ENCODE measurements around the gene ARFGAP1. TPM values are rescaled to one million over a fixed set of nuclear protein-coding genes. Genes with fewer than 3 reads are reported as not detected.

The ARFGAP1 gene
- total and polyA plus RNA-seq, 2 of the 8 experiments (the other 6 are each of a cell fraction or from before 2014, with no cell fraction given), result 93.7 to 100 TPM

- H2BK12ac ChIP-seq (ENCODE audit: low read depth, low read length), result no peak overlapping the region
- no peak overlapping the region for H3K56ac ChIP-seq (replicated peaks; ENCODE audit: insufficient read length, low read depth, low read length)
- WGBS, 2 experiments (ENCODE audit: extremely low coverage in 1 of 2, insufficient coverage in 1 of 2, insufficient read length in 1 of 2, insufficient replicate concordance in 2 of 2, low coverage in 1 of 2, low lambda C conversion rate in 2 of 2, missing lambda C conversion rate in 1 of 2), result 86% methylated on average over 18 of the region's 21 CpGs; no CpG with 5 or more reads in 1 of the 2 experiments
- no peak overlapping the region for H2BK20ac ChIP-seq (ENCODE audit: low read length)
- FAIRE-seq (no peak), DNase-seq (ENCODE audit: low read depth in 1 of 2, low spot score in 2 of 2) (no peak)
- H2BK15ac ChIP-seq (ENCODE audit: low read length), result no peak overlapping the region
- H2AK5ac ChIP-seq (ENCODE audit: low read depth, low read length), result no peak overlapping the region
- H4K91ac ChIP-seq (replicated peaks; ENCODE audit: insufficient read length, low read length), result no peak overlapping the region
- H3K14ac ChIP-seq (ENCODE audit: insufficient read length), result no peak overlapping the region
- H3K23me2 ChIP-seq (ENCODE audit: low read depth, low read length), result no peaks in the 10 kb centered on the region
- ChIA-PET CTCF (ENCODE audit: partially characterized antibody) (interaction anchor here (0.6 to 5.9 kb wide), 6 partner anchors 12 to 148 kb away, joined by 3 to 43 read pairs (median 8); no protein-coding TSS in a partner anchor), POLR2A (ENCODE audit: partially characterized antibody) (no interaction called here)
- H2AFZ ChIP-seq (ENCODE audit: low read length), result no peak overlapping the region
- no peak overlapping the region for H4K5ac ChIP-seq (ENCODE audit: insufficient read length, low read depth, low read length)
- no peak overlapping the region for H3K23ac ChIP-seq (ENCODE audit: insufficient read length)
- H2BK120ac ChIP-seq (replicated peaks; ENCODE audit: low read depth, low read length), result no peak overlapping the region
- no peak overlapping the region for H3K9ac ChIP-seq (replicated peaks in 1 of 4; ENCODE audit: extremely low read depth in 1 of 4, low read depth in 3 of 4, low read length in 3 of 4)
- H3K18ac ChIP-seq (ENCODE audit: extremely low read depth, low read length), result no peak overlapping the region
- H2BK5ac ChIP-seq (ENCODE audit: low read depth, low read length), result no peak overlapping the region
- no peak overlapping the region for H3K4ac ChIP-seq (replicated peaks; ENCODE audit: insufficient read length, low read depth, low read length)
- H3K79me2 ChIP-seq (ENCODE audit: control insufficient read depth in 1 of 2, insufficient read depth in 2 of 2, low read length in 2 of 2), result no peaks in the 10 kb centered on the region
- H4K20me1 ChIP-seq (replicated peaks in 1 of 2; ENCODE audit: control insufficient read depth in 1 of 2, insufficient read depth in 2 of 2, low read length in 2 of 2), result no peaks in the 10 kb centered on the region
- no peak overlapping the region for H3K27ac ChIP-seq (ENCODE audit: low read depth, low read length)
- no peaks in the 10 kb centered on the region for H3K79me1 ChIP-seq (ENCODE audit: low read depth, low read length)
- H3K4me3 ChIP-seq (ENCODE audit: extremely low read depth in 1 of 4, insufficient read depth in 2 of 4, low read depth in 3 of 4, low read length in 4 of 4), result no peak overlapping the region
- no peaks in the 10 kb centered on the region for H3K36me3 ChIP-seq (ENCODE audit: control insufficient read depth in 2 of 4, insufficient read depth in 4 of 4, low read length in 3 of 4)
- no peak overlapping the region for H4K8ac ChIP-seq (ENCODE audit: extremely low read depth, insufficient read depth, low read length)
- H3K4me2 ChIP-seq (ENCODE audit: insufficient read depth in 1 of 2, low read depth in 2 of 2, low read length in 2 of 2), result no peak overlapping the region
- peaks cover 0 to 5% (median 1%) of the 10 kb centered on the region in 4 experiments; a peak in 3 of 7 replicates for H3K4me1 ChIP-seq (replicated peaks in 1 of 4; ENCODE audit: control insufficient read depth in 3 of 4, insufficient read depth in 4 of 4, low read length in 3 of 4)
- peaks cover 6 to 20% of the 10 kb centered on the region in 2 experiments; a peak in 3 of 4 replicates for H3K9me3 ChIP-seq (ENCODE audit: insufficient read depth in 2 of 2, low read depth in 1 of 2, low read length in 1 of 2)
- H3K27me3 ChIP-seq (replicated peaks in 1 of 4; ENCODE audit: control insufficient read depth in 3 of 4, extremely low read depth in 1 of 4, insufficient read depth in 3 of 4, low read length in 3 of 4), result no peaks in the 10 kb centered on the region
- TF ChIP-seq SP2 (IDR thresholded peaks at IDR 0.05; ENCODE audit: low read length), result no peak
- no peak for TF ChIP-seq NANOG (IDR thresholded peaks at IDR 0.05; ENCODE audit: insufficient read depth, low read depth, low read length, poor library complexity, severe bottlenecking)
- TF ChIP-seq GTF2F1 (IDR thresholded peaks at IDR 0.05; ENCODE audit: borderline replicate concordance, low read depth, low read length), result no peak
- TF ChIP-seq YY1 (IDR thresholded peaks at IDR 0.05; ENCODE audit: low read depth, low read length), result no peak
- TF ChIP-seq SIX5 (IDR thresholded peaks at IDR 0.05; ENCODE audit: low read depth, low read length), result no peak
- TF ChIP-seq RXRA (IDR thresholded peaks at IDR 0.05; ENCODE audit: insufficient read depth, low read depth, low read length), result no peak
- TF ChIP-seq CTBP2 (IDR thresholded peaks at IDR 0.05; ENCODE audit: borderline replicate concordance, insufficient read depth, insufficient read length, low read length), result no peak
- TF ChIP-seq JUND (IDR thresholded peaks at IDR 0.05; ENCODE audit: low read length), result no peak
- TF ChIP-seq CBX8 (IDR thresholded peaks at IDR 0.05; ENCODE audit: borderline replicate concordance, low read depth, low read length), result no peak
- TF ChIP-seq CHD2 (IDR thresholded peaks at IDR 0.05; ENCODE audit: low read length), result no peak
- TF ChIP-seq TCF12 (IDR thresholded peaks at IDR 0.05; ENCODE audit: low read depth, low read length), result no peak
- no peak for TF ChIP-seq TAF1 (IDR thresholded peaks at IDR 0.05; ENCODE audit: low read depth, low read length)
- no peak for TF ChIP-seq ATF3 (IDR thresholded peaks at IDR 0.05; ENCODE audit: insufficient read depth, low read depth, low read length)
- no peak for TF ChIP-seq KDM1A (IDR thresholded peaks at IDR 0.05; ENCODE audit: borderline replicate concordance, low read length)
Observed at GRCh38 chr20:63328718-63329275, 56.2 kb downstream of the ARFGAP1 start.
